Measurements from ENCODE around the gene ATG16L2.
A peak's percentile ranks its signal among the peaks of the same experiment; 100 is the strongest.

The ATG16L2 gene

GRCh38 chr11:72771507-72771906, 42.7 kb upstream of the ATG16L2 start:
- Histone ChIP-seq H2AFZ (ENCODE audit: low read depth, low read length) (no peak overlapping the region), H3K27me3 (ENCODE audit: control insufficient read depth in 1 of 2, insufficient read depth in 1 of 2, low read length in 2 of 2) (no peaks in the 10 kb centered on the region), H2BK15ac (ENCODE audit: low read depth, poor library complexity, severe bottlenecking) (no peak overlapping the region), H4K91ac (ENCODE audit: low read length) (peak overlapping the region; percentile 63), H3K4me1 (ENCODE audit: control insufficient read depth, insufficient read depth, low read depth, low read length) (peaks cover 46% of the 10 kb centered on the region), H3K36me3 (ENCODE audit: control insufficient read depth in 1 of 2, insufficient read depth in 2 of 2, low read depth in 1 of 2, low read length in 2 of 2) (no peaks in the 10 kb centered on the region), H2AK5ac (ENCODE audit: low read length, severe bottlenecking) (peak overlapping the region; percentile 92), H3K14ac (ENCODE audit: low read length in 2 of 2) (peak overlapping the region in 1 of 2 experiments; percentile 62), H3K23ac (ENCODE audit: low read length in 2 of 2) (no peak overlapping the region), H4K8ac (ENCODE audit: low read length) (peak overlapping the region; percentile 2), H2BK120ac (ENCODE audit: low read depth, low read length) (no peak overlapping the region), H2BK12ac (ENCODE audit: low read length in 2 of 2) (peak overlapping the region in 1 of 2 experiments; percentile 89), H2BK5ac (ENCODE audit: low read depth, low read length, poor library complexity, severe bottlenecking) (no peak overlapping the region), H3K79me1 (replicated peaks; ENCODE audit: low read length, poor library complexity, severe bottlenecking) (peaks cover 9% of the 10 kb centered on the region), H3K18ac (ENCODE audit: low read depth in 1 of 2, low read length in 2 of 2) (peak overlapping the region; percentile 24 to 97), H3K4me2 (ENCODE audit: low read length, poor library complexity, severe bottlenecking) (no peak overlapping the region), H3K4me3 (ENCODE audit: insufficient read depth in 1 of 2, low read depth in 1 of 2, low read length in 2 of 2) (no peak overlapping the region), H3K4ac (ENCODE audit: low read depth in 1 of 2, low read length in 2 of 2) (peak overlapping the region in 1 of 2 experiments; percentile 63), H3K27ac (ENCODE audit: low read length, poor library complexity, severe bottlenecking) (no peak overlapping the region), H3K9ac (ENCODE audit: low read length) (peak overlapping the region; percentile 17), H3K9me3 (ENCODE audit: control insufficient read depth, low read length) (no peaks in the 10 kb centered on the region)
- peak; percentile 78 for DNase-seq
- 0% methylated on average over 2 of the region's 4 CpGs for WGBS

GRCh38 chr11:72772059-72772458, 42.2 kb upstream of the ATG16L2 start:
- Histone ChIP-seq H3K27ac (ENCODE audit: low read length, poor library complexity, severe bottlenecking) (no peak overlapping the region), H3K36me3 (ENCODE audit: control insufficient read depth in 1 of 2, insufficient read depth in 2 of 2, low read depth in 1 of 2, low read length in 2 of 2) (peaks cover 0 to 5% of the 10 kb centered on the region in 2 experiments), H3K4me3 (ENCODE audit: insufficient read depth in 1 of 2, low read depth in 1 of 2, low read length in 2 of 2) (no peak overlapping the region), H3K9ac (ENCODE audit: low read length) (no peak overlapping the region), H2BK15ac (ENCODE audit: low read depth, poor library complexity, severe bottlenecking) (peak overlapping the region; percentile 88), H3K9me3 (ENCODE audit: control insufficient read depth, low read length) (no peaks in the 10 kb centered on the region), H3K79me1 (replicated peaks; ENCODE audit: low read length, poor library complexity, severe bottlenecking) (peaks cover 9% of the 10 kb centered on the region), H3K14ac (ENCODE audit: low read length in 2 of 2) (peak overlapping the region in 1 of 2 experiments; percentile 31), H2BK5ac (ENCODE audit: low read depth, low read length, poor library complexity, severe bottlenecking) (no peak overlapping the region), H2BK120ac (ENCODE audit: low read depth, low read length) (no peak overlapping the region), H3K18ac (ENCODE audit: low read depth in 1 of 2, low read length in 2 of 2) (peak overlapping the region; percentile 40 to 97), H4K8ac (ENCODE audit: low read length) (peak overlapping the region; percentile 14), H3K4ac (ENCODE audit: low read depth in 1 of 2, low read length in 2 of 2) (peak overlapping the region; percentile 14 to 75), H3K27me3 (ENCODE audit: control insufficient read depth in 1 of 2, insufficient read depth in 1 of 2, low read length in 2 of 2) (no peaks in the 10 kb centered on the region), H2BK12ac (ENCODE audit: low read length in 2 of 2) (peak overlapping the region; percentile 7 to 73), H3K23ac (ENCODE audit: low read length in 2 of 2) (no peak overlapping the region), H2AFZ (ENCODE audit: low read depth, low read length) (no peak overlapping the region), H2AK5ac (ENCODE audit: low read length, severe bottlenecking) (peak overlapping the region; percentile 51), H3K4me2 (ENCODE audit: low read length, poor library complexity, severe bottlenecking) (no peak overlapping the region), H4K91ac (ENCODE audit: low read length) (peak overlapping the region; percentile 86), H3K4me1 (ENCODE audit: control insufficient read depth, insufficient read depth, low read depth, low read length) (peaks cover 45% of the 10 kb centered on the region)
- 93% methylated on average over 12 of the region's 12 CpGs for WGBS
- no peak for DNase-seq

GRCh38 chr11:72773291-72773690, 40.9 kb upstream of the ATG16L2 start:
- Histone ChIP-seq H3K27me3 (ENCODE audit: control insufficient read depth in 1 of 2, insufficient read depth in 1 of 2, low read length in 2 of 2) (no peaks in the 10 kb centered on the region), H3K79me1 (replicated peaks; ENCODE audit: low read length, poor library complexity, severe bottlenecking) (peaks cover 5% of the 10 kb centered on the region), H2BK15ac (ENCODE audit: low read depth, poor library complexity, severe bottlenecking) (peak overlapping the region; percentile 39), H3K14ac (ENCODE audit: low read length in 2 of 2) (no peak overlapping the region), H3K4ac (ENCODE audit: low read depth in 1 of 2, low read length in 2 of 2) (no peak overlapping the region), H3K18ac (ENCODE audit: low read depth in 1 of 2, low read length in 2 of 2) (no peak overlapping the region), H3K9ac (ENCODE audit: low read length) (peak overlapping the region; percentile 73), H2BK5ac (ENCODE audit: low read depth, low read length, poor library complexity, severe bottlenecking) (no peak overlapping the region), H3K4me3 (ENCODE audit: insufficient read depth in 1 of 2, low read depth in 1 of 2, low read length in 2 of 2) (no peak overlapping the region), H4K8ac (ENCODE audit: low read length) (no peak overlapping the region), H3K27ac (ENCODE audit: low read length, poor library complexity, severe bottlenecking) (peak overlapping the region; percentile 14), H2AFZ (ENCODE audit: low read depth, low read length) (no peak overlapping the region), H2AK5ac (ENCODE audit: low read length, severe bottlenecking) (no peak overlapping the region), H3K36me3 (ENCODE audit: control insufficient read depth in 1 of 2, insufficient read depth in 2 of 2, low read depth in 1 of 2, low read length in 2 of 2) (peaks cover 0 to 11% of the 10 kb centered on the region in 2 experiments), H2BK12ac (ENCODE audit: low read length in 2 of 2) (peak overlapping the region; percentile 60 to 80), H3K4me1 (ENCODE audit: control insufficient read depth, insufficient read depth, low read depth, low read length) (peaks cover 49% of the 10 kb centered on the region), H4K91ac (ENCODE audit: low read length) (no peak overlapping the region), H3K4me2 (ENCODE audit: low read length, poor library complexity, severe bottlenecking) (no peak overlapping the region), H2BK120ac (ENCODE audit: low read depth, low read length) (peak overlapping the region; percentile 9), H3K23ac (ENCODE audit: low read length in 2 of 2) (no peak overlapping the region), H3K9me3 (ENCODE audit: control insufficient read depth, low read length) (no peaks in the 10 kb centered on the region)
- 5% methylated on average over 4 of the region's 5 CpGs for WGBS
- peak; percentile 92 for DNase-seq

- no peak overlapping the region for H4K91ac ChIP-seq (ENCODE audit: low read length)
- no peak overlapping the region for H3K4ac ChIP-seq (ENCODE audit: low read depth in 1 of 2, low read length in 2 of 2)
- H3K18ac ChIP-seq (ENCODE audit: low read depth in 1 of 2, low read length in 2 of 2): peak overlapping the region in 1 of 2 experiments; percentile 22
- no peak overlapping the region for H4K8ac ChIP-seq (ENCODE audit: low read length)
- peak overlapping the region; percentile 43 for H2AK5ac ChIP-seq (ENCODE audit: low read length, severe bottlenecking)
- peak overlapping the region; percentile 73 for H3K9ac ChIP-seq (ENCODE audit: low read length)
- H3K27ac ChIP-seq (ENCODE audit: low read length, poor library complexity, severe bottlenecking): no peak overlapping the region
- peak overlapping the region; percentile 4 to 46 for H2BK12ac ChIP-seq (ENCODE audit: low read length in 2 of 2)
- H3K23ac ChIP-seq (ENCODE audit: low read length in 2 of 2): no peak overlapping the region
- no peak overlapping the region for H3K4me3 ChIP-seq (ENCODE audit: insufficient read depth in 1 of 2, low read depth in 1 of 2, low read length in 2 of 2)
- peak overlapping the region; percentile 39 for H2BK15ac ChIP-seq (ENCODE audit: low read depth, poor library complexity, severe bottlenecking)
- no peaks in the 10 kb centered on the region for H3K27me3 ChIP-seq (ENCODE audit: control insufficient read depth in 1 of 2, insufficient read depth in 1 of 2, low read length in 2 of 2)
- H3K4me2 ChIP-seq (ENCODE audit: low read length, poor library complexity, severe bottlenecking): no peak overlapping the region
- no peaks in the 10 kb centered on the region for H3K9me3 ChIP-seq (ENCODE audit: control insufficient read depth, low read length)
- H3K4me1 ChIP-seq (ENCODE audit: control insufficient read depth, insufficient read depth, low read depth, low read length): peaks cover 52% of the 10 kb centered on the region
- WGBS: 64% methylated on average over 6 of the region's 6 CpGs
- H3K14ac ChIP-seq (ENCODE audit: low read length in 2 of 2): no peak overlapping the region
- no peak for DNase-seq
- peaks cover 0 to 11% of the 10 kb centered on the region in 2 experiments for H3K36me3 ChIP-seq (ENCODE audit: control insufficient read depth in 1 of 2, insufficient read depth in 2 of 2, low read depth in 1 of 2, low read length in 2 of 2)
- peaks cover 4% of the 10 kb centered on the region for H3K79me1 ChIP-seq (replicated peaks; ENCODE audit: low read length, poor library complexity, severe bottlenecking)
- H2BK5ac ChIP-seq (ENCODE audit: low read depth, low read length, poor library complexity, severe bottlenecking): no peak overlapping the region
- no peak overlapping the region for H2BK120ac ChIP-seq (ENCODE audit: low read depth, low read length)
- no peak overlapping the region for H2AFZ ChIP-seq (ENCODE audit: low read depth, low read length)
Measured at GRCh38 chr11:72773696-72774095, 40.5 kb upstream of the ATG16L2 start.

Measured in mesenchymal stem cell (in vitro differentiated cells and primary cell).